EH (cell line): ENCODE measurements around the gene ZNF175.

Source experiments
- DNase-seq: peaks from one replicate; pipeline ENCODE4 v3.0.0-alpha.2; 2015; ENCODE audit warnings: low read depth

Gene ZNF175

GRCh38 chr19:51549533-51550324, 21.4 kb upstream of the ZNF175 start:
- no peak for DNase-seq

DNA sequence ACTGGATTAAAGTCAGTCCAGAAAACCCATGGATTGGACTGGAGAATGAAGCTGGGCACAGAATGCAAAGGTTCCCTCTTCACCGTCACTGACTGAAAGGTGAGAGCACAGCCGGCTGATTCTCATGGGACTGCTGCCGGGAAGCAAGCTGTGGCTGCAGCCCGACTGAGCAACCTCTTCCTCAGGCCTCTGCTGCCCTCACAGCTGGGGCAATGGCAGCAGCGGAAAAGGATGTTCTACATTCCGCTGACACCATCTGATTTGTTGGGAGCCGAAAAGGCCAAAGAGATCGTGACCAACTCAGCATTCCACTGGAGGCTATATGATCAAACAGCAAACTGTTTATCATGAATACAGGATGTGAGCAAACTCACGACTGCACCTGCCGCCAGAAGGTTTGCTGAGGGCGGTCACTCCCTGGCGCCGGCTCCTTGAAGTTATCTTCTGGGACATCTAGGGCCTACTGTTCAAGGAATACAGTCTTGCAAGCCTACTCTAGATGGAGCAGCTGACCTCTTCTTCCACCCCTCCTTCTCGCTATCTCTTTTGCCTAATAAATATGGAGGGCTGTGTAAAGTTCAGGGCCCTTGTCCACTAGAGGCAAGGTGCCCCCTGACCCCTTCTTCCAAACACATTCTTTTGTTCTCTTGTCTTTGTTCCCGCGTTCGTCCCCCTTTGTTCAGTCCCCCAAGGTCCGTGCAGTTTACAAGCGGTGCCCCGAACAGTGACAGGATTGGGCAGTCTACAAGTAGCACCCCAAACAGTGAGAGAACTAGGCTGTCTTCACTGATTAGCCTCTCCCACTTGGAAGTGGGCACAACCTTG, 20.0 kb upstream of the ZNF175 start:
- DNase-seq = no peak

- no peak for DNase-seq
These were observed 19.2 kb upstream of the ZNF175 start for GRCh38 chr19:51551673-51552432.

DNA sequence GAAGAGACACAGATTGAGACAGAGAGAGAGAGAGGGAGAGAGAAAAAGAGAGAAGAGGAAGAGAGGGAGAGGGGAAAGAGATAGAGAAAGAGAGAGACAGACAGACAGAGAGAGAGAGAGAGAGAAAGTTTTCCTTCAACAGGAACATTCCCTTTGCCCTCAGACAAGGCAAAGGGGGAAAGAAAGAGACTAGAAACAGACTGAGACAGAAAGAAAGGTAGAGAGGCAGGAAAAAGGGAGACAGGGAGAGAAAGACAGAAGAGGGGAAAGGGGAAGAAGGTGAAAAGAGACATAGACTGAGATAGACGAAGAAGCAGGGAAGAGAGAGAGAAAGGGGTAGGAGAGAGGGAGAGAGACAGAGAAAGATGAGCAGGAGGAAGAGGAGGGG, 18.5 kb upstream of the ZNF175 start:
- DNase-seq = no peak

DNA sequence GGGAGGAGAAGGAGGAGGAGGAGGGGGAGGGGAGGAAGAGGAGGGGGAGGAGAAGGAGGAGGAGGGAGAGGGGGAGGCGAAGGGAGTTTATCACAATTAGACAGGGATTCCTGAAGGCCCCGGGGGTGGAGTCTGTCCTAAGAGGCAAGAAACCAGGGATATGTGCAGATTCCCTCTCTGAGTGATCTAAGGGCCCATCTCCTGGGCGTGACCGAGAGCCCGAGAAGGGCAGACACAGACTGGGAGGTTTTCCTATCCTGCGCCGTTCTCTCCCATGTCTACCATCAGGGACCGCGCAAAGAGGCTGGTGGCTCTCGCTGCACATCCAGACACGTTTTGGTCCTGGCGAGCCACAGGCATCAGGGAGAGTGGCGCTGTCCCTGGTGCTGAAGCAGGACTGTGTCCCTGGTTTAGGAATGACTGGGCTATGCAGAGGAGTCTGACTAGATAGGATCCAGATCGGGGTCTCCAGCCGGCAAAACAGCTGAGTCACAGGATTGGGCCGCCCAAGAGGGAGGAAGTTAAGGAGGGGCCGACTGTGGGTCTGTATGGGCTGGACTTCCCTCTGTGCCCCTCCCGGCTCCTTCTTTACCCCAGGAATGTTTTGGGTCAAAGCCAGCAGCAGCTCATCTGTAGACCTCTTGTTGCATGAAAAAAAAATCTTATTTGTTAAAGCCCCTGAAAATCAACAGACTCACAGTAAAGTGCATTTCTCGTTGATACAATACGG, 17.9 kb upstream of the ZNF175 start:
- peak; percentile 65 for DNase-seq

DNA sequence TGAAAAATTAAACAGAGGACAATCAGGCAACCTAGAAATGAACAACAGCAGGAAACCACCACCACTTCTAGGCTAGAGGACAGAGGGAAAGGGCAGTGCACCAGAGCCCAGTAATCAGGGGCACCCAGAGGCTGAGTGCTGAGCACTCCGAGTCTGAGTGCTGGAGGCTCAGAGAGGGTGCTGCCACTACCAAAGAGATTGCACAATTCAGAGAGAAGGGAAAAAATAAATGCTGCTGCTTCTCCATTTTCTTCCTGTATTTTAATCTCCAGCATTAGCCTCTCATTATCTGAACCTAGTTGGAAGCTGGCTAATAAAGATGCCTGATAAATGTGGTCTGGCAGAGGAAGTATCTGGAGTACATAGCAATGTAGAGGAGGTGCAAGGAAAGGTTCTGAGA, 11.8 kb upstream of the ZNF175 start:
- no peak for DNase-seq

DNA sequence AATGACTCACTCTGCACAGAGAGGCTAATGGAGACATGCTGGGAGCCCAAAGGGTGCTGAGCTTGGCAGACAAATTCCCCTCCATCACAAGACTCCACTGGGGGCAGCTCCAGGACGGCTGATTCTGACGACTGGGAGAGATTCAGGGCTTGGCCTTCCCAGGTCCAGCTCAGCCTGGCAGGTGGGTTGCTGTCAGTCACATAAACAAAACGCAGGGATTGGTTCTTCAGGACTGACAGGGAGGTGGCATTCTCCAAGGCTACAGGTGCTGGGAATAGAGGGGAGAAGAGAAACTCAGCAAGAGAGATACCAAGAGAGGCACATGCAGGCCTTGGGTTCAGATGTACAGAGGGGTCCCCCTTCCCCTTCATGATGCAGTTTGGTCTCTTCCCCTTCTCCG, 10.7 kb upstream of the ZNF175 start:
- DNase-seq = no peak

DNA sequence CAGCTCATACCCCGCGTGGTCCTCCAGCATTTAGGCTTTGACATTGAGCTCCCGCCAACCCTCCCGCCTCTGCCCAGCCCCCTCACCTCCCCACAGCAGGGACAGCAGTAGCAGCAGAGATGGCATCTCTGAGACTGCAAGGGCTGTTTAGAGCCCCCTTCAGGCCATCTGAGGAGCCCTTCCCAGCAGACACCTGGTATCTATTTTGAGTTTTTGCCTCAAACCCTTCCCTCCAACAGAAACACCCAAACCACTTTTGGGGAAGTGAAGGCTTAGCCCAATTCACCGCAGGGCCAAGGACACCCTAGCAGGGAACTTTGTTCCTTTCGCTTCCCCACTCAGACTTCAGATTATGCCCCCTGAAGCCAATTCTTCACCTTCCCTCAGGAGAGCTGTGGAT, 6.3 kb upstream of the ZNF175 start:
- DNase-seq = no peak

- DNase-seq = no peak
These were observed 5.5 kb upstream of the ZNF175 start for GRCh38 chr19:51565583-51565982.

- DNase-seq = peak; percentile 10
These were observed 4.5 kb upstream of the ZNF175 start for GRCh38 chr19:51566489-51567100.

DNA sequence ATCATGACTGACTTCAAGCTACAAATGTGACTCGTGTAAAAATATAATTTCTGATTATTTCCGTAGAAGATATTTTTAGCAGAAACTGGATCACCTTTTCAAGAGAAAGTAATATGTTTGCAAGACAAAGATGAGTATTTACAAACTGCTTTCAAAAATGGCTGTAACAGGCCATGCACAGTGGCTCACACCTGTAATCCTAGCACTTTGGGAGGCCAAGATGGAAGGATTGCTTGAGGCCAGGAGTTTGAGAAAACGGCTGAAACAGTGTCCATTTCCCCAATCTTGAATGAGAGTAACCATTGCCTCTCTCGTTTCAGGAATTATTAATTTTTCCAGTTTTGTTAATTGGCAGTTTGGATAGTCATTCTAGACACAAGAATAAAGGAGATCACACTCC, 3.5 kb upstream of the ZNF175 start:
- no peak for DNase-seq

GRCh38 chr19:51568456-51568855, 2.6 kb upstream of the ZNF175 start:
- DNase-seq = no peak

GRCh38 chr19:51571599-51571998, 516 bp downstream of the ZNF175 start:
- peak; percentile 13 for DNase-seq

DNA sequence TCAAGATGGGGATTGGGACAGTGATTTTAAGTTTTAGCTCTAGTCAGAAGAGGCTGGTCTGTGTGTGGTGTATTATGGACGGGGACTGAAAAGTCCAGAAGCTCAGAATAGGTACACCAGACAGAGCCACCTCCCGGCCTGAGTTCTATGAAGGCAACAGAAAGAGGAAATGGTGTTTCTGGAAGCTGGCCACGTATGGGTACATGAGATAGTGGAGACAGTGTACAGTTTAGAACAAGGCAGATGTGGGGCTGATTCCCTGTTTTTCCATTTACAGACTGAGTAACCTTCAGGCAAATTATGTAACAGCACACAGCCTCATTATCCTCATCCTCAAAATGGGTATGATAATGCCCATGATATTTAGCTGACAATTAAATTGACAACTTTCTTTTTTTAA, 1.3 kb downstream of the ZNF175 start:
- peak; percentile 25 for DNase-seq

DNA sequence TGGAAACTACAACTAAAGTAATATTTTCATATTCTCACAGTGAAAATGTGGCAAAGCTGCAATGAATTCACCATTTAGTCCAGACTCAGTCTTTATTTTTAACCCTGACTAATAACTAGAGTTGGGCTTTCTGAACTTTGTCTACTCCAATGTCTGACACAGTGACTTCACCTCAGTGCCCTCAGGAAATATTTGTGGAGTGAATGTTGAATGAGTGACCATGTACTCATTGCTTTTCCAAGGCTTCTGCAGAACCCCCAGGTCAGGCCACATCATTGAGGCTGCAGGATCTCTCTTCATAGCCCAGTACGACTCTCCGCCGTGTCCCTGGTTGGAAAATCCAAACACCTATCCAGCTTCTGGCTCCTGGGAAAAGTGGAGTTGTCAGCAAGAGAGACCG, 1.8 kb downstream of the ZNF175 start:
- DNase-seq = peak; percentile 91

GRCh38 chr19:51573331-51573730, 2.2 kb downstream of the ZNF175 start:
- no peak for DNase-seq

DNA sequence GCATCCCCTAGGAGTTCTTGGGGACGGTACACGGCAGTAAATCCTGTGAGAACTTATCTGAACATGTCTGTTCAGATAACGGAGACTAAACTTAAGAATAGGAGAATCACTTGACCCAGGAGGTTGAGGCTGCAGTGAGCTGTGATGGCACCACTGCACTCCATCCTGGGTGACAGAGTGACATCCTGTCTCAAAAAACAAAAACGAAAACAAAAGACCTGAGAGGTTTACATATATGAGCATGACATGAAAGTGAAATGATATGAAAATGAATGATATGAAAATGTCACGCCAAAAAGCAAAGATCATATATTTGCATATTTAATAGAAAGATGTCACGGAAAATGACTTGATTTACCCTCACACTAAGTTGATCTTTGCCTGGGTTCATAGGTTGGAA, 5.8 kb downstream of the ZNF175 start:
- no peak for DNase-seq

DNA sequence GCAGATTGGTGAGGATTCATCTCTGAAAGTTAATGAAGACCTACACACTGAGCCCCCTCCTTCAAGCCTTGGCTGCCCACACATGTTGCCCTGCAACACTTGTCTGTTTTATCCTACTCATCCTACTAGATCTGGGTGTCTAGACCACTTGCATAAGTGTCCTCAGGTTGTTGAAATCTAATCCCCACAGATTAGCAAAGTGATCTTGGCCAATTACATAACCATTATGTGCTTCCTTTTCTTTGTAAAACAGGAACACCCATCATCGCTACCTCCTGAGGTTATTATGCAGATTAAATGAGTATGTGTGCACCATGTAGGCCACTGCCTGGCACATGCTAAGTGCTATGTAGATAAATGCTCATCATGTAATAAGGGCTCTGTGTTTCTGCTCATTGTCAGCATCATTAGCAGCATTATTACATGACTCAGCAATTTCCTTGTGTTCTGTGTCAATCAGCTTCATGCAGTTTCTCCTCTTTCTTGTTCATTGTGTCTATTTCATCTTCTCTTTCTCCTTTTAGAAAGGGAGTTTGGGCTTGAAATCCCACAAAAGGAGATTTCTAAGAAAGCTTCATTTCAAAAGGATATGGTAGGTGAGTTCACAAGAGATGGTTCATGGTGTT, 15.1 kb downstream of the ZNF175 start:
- DNase-seq = no peak

DNA sequence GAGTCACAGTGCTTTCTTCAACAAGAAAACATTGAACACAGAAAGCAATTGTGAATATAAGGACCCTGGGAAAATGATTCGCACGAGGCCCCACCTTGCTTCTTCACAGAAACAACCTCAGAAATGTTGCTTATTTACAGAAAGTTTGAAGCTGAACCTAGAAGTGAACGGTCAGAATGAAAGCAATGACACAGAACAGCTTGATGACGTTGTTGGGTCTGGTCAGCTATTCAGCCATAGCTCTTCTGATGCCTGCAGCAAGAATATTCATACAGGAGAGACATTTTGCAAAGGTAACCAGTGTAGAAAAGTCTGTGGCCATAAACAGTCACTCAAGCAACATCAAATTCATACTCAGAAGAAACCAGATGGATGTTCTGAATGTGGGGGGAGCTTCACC, 15.7 kb downstream of the ZNF175 start:
- DNase-seq = no peak

GRCh38 chr19:51587264-51588191, 16.4 kb downstream of the ZNF175 start:
- no peak for DNase-seq
